ENCODE measurements around the gene TLL2. TPM values are rescaled to one million over a fixed set of nuclear protein-coding genes. Genes with fewer than 3 reads are reported as not detected.

Gene TLL2
- total RNA-seq, 2 donors from 2014 or later, result 0.24 to 0.96 TPM

DNA sequence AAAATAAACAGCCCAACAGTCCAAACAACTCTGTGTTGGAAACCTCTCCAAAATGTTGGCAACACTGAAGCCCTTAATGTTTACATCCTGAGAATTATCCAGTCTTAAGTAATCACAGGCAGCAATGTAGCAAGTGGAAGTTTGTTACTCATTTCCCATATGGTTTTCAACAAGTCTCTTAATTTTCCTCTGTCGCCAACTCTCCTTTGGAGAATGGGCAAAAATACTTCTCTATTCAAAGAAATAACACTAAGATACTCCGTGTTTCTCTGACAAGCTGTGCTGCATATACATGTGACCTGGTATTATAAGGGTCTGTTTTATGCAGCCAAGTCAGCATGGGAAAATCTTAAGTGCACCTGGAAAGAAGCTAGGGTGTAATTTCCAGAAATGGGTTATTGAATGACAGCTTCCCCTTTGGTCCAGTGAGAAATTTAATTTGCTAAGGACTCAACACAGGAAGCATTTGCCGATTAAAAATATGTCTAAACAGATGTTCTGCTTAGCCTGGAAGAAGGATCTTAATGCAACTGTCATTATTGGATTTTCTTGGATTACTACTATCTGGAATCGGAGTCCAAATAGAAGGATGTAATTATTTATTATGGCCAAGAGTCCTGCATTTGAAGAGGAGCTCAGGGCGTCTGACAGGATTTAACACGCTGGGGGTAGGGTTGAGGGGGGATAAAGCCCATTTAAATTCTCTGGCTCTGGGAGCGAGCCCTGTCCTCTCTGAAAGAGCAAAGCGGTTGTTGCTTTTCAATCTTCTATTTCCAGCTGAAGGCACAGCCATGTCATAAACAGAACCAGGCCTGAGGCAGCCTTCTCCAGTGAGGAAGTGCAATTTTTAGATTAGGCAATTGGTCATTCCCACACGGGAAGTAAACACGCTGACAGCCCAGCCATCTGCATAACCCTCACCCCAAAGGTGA, 73.1 kb downstream of the TLL2 start:
- peaks cover 0 to 8% of the 10 kb centered on the region in 2 donors for H3K4me1 ChIP-seq
- H3K36me3 ChIP-seq, result no peaks in the 10 kb centered on the region
- peak overlapping the region in 1 of 2 donors; percentile 36 for H3K27ac ChIP-seq
- H3K9me3 ChIP-seq, result peaks cover 0 to 4% of the 10 kb centered on the region in 2 donors
- H3K4me3 ChIP-seq, result no peak overlapping the region
- no peaks in the 10 kb centered on the region for H3K27me3 ChIP-seq
- DNase-seq (ENCODE audit: low spot score), result no peak
- TF ChIP-seq, protein P1, sequence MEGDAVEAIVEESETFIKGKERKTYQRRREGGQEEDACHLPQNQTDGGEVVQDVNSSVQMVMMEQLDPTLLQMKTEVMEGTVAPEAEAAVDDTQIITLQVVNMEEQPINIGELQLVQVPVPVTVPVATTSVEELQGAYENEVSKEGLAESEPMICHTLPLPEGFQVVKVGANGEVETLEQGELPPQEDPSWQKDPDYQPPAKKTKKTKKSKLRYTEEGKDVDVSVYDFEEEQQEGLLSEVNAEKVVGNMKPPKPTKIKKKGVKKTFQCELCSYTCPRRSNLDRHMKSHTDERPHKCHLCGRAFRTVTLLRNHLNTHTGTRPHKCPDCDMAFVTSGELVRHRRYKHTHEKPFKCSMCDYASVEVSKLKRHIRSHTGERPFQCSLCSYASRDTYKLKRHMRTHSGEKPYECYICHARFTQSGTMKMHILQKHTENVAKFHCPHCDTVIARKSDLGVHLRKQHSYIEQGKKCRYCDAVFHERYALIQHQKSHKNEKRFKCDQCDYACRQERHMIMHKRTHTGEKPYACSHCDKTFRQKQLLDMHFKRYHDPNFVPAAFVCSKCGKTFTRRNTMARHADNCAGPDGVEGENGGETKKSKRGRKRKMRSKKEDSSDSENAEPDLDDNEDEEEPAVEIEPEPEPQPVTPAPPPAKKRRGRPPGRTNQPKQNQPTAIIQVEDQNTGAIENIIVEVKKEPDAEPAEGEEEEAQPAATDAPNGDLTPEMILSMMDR (IDR thresholded peaks at IDR 0.05), result no peak

- Histone ChIP-seq H3K27me3 (no peaks in the 10 kb centered on the region), H3K36me3 (no peaks in the 10 kb centered on the region), H3K27ac (no peak overlapping the region), H3K9me3 (peaks cover 0 to 8% of the 10 kb centered on the region in 2 donors), H3K4me1 (peaks cover 0 to 8% of the 10 kb centered on the region in 2 donors), H3K4me3 (no peak overlapping the region)
- no peak for DNase-seq (ENCODE audit: low spot score)
- TF ChIP-seq, protein P1 (IDR thresholded peaks at IDR 0.05), result no peak
Observed at GRCh38 chr10:96439725-96440124, 74.0 kb downstream of the TLL2 start.

DNA sequence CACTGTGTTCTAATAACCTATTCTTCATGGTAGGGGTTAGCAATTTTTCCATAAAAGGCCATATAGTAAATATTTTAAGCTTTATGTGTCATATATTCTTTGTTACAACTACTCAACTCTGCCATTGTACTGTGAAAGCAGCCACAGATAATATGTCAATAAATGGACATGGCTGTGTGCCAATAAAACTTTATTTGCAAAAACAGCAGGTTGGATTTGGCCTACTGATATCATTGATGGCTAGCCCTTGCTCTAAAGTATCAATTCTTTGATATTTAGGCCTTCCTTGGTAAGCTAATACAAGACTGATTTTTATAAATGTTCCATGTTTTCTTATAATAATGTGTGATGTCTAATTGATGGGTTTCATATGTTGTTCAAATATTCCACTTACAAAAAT, 77.7 kb downstream of the TLL2 start:
- TF ChIP-seq, protein P1 (IDR thresholded peaks at IDR 0.05), result no peak
- Histone ChIP-seq H3K9me3 (peaks cover 0 to 8% of the 10 kb centered on the region in 2 donors), H3K27me3 (no peaks in the 10 kb centered on the region), H3K27ac (no peak overlapping the region), H3K36me3 (no peaks in the 10 kb centered on the region), H3K4me3 (no peak overlapping the region), H3K4me1 (peaks cover 0 to 5% of the 10 kb centered on the region in 2 donors)
- DNase-seq (ENCODE audit: low spot score), result no peak

- Histone ChIP-seq H3K4me3 (no peak overlapping the region), H3K27ac (no peak overlapping the region), H3K27me3 (no peaks in the 10 kb centered on the region), H3K4me1 (no peaks in the 10 kb centered on the region), H3K36me3 (no peaks in the 10 kb centered on the region), H3K9me3 (peaks cover 0 to 8% of the 10 kb centered on the region in 2 donors)
- DNase-seq (ENCODE audit: low spot score), result no peak
- TF ChIP-seq, protein P1 (IDR thresholded peaks at IDR 0.05), result no peak
Observed at GRCh38 chr10:96431211-96431970, 82.3 kb downstream of the TLL2 start.

DNA sequence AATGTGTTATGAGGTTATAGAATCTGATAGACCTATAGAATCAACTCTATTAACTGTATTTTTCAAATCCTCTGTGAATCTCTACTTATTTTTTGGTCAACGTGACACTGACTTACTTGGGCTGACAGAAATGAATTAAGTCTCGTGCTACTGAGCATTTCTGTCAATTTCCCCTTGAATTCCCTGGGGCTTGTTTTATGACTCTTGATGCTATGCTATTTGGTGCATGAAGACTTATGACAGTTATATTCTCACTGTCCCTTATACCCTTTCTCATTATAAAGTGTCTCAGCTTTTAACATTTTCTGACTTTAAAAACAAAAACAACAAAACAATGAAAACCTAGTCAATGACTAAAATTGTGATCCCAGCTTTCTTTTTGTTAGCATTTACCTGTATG, 86.4 kb downstream of the TLL2 start:
- DNase-seq (ENCODE audit: low spot score), result no peak
- no peaks in the 10 kb centered on the region for H3K27me3 ChIP-seq
- no peaks in the 10 kb centered on the region for H3K4me1 ChIP-seq
- no peak overlapping the region for H3K27ac ChIP-seq
- H3K36me3 ChIP-seq, result no peaks in the 10 kb centered on the region
- no peak overlapping the region for H3K4me3 ChIP-seq
- no peaks in the 10 kb centered on the region for H3K9me3 ChIP-seq
- TF ChIP-seq, protein P1 (IDR thresholded peaks at IDR 0.05), result no peak
